Endothelial cell (in vitro differentiated cells): ENCODE measurements around the gene CNIH3. TPM values are rescaled to one million over a fixed set of nuclear protein-coding genes. Genes with fewer than 3 reads are reported as not detected.

Experiments
- DNase-seq: peaks from one replicate; pipeline ENCODE4 v3.0.0; 2021; ENCODE audit warnings: low spot score
- H3K27ac Mint-ChIP-seq: one replicate; pipeline ENCODE4 v1.8.0; 2021; ENCODE audit warnings: mixed read lengths, inconsistent platforms; ENCODE audit not compliant: unreplicated experiment
- H3K27me3 Mint-ChIP-seq: one replicate; pipeline ENCODE4 v1.8.0; 2021; ENCODE audit warnings: mild to moderate bottlenecking, moderate library complexity, mixed read lengths, inconsistent platforms; ENCODE audit not compliant: unreplicated experiment
- H3K36me3 Mint-ChIP-seq: one replicate; pipeline ENCODE4 v1.8.0; 2021; ENCODE audit warnings: mild to moderate bottlenecking, low read depth, mixed read lengths, inconsistent platforms; ENCODE audit not compliant: unreplicated experiment
- H3K4me1 Mint-ChIP-seq: one replicate; pipeline ENCODE4 v1.8.0; 2021; ENCODE audit warnings: mild to moderate bottlenecking, mixed read lengths, inconsistent platforms; ENCODE audit not compliant: unreplicated experiment
- H3K4me3 Mint-ChIP-seq: one replicate; pipeline ENCODE4 v1.8.0; 2021; ENCODE audit warnings: mild to moderate bottlenecking, mixed read lengths, inconsistent platforms; ENCODE audit not compliant: unreplicated experiment
- H3K9me3 Mint-ChIP-seq: one replicate; pipeline ENCODE4 v1.8.0; 2021; ENCODE audit warnings: mixed read lengths, inconsistent platforms; ENCODE audit not compliant: unreplicated experiment
- total RNA-seq: library from RNA; stranded (reverse); fragmentation: NEBNext Ultra II Directional; extraction: Animal tissue kit (Norgen Biotek cat#: 25700); gene quantifications from one replicate; pipeline ENCODE4 v1.2.1, GENCODE V29; 2021; ENCODE audit not compliant: unreplicated experiment
- TF ChIP-seq, protein P1 (sequence below): fragments of 200-600 bp; sonication (generic); IDR thresholded peaks from one replicate; pipeline ENCODE4 v1.5.0; 2021; ENCODE audit warnings: antibody characterized with exemption; ENCODE audit not compliant: unreplicated experiment

CNIH3 gene
- total RNA-seq, 1 donor from 2014 or later, result 4.7 TPM

DNA sequence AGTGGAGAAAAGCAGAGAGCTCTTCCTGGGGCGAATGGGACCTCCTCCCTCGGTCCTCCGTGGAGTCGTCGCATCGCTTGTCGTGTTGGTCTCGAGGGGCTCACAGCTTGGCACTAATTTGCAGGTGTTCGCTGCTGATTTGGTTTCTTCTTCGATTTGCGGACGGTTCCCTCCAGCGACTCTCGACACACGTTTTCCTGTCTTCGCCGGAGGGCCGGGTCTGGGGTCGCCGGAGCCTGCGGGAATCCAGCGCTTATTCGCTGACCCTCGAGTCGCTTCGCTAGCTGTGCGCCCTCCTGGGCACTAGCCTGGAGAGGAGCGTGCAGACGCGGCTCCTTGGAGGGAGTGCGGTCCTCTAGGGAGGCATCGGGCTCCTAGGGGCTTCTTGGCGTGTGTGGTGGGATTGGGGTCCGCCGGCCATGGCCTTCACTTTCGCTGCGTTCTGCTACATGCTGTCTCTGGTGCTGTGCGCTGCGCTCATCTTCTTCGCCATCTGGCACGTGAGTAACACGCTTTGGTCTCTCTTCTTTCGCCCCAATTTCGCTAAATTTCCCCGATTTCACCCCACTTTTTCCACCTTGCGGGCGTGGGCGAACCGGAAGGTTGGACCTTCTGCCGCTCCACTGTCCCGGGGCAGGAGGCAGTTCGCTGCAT, 766 bp downstream of the CNIH3 start:
- DNase-seq, result peak; percentile 29
- TF ChIP-seq, protein P1, sequence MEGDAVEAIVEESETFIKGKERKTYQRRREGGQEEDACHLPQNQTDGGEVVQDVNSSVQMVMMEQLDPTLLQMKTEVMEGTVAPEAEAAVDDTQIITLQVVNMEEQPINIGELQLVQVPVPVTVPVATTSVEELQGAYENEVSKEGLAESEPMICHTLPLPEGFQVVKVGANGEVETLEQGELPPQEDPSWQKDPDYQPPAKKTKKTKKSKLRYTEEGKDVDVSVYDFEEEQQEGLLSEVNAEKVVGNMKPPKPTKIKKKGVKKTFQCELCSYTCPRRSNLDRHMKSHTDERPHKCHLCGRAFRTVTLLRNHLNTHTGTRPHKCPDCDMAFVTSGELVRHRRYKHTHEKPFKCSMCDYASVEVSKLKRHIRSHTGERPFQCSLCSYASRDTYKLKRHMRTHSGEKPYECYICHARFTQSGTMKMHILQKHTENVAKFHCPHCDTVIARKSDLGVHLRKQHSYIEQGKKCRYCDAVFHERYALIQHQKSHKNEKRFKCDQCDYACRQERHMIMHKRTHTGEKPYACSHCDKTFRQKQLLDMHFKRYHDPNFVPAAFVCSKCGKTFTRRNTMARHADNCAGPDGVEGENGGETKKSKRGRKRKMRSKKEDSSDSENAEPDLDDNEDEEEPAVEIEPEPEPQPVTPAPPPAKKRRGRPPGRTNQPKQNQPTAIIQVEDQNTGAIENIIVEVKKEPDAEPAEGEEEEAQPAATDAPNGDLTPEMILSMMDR, result no peak
- peaks cover 10% of the 10 kb centered on the region for H3K4me1 Mint-ChIP-seq
- peaks cover 5% of the 10 kb centered on the region for H3K36me3 Mint-ChIP-seq
- H3K27me3 Mint-ChIP-seq, result peaks cover 22% of the 10 kb centered on the region
- peak overlapping the region; percentile 67 for H3K4me3 Mint-ChIP-seq
- peaks cover 6% of the 10 kb centered on the region for H3K9me3 Mint-ChIP-seq
- no peak overlapping the region for H3K27ac Mint-ChIP-seq

DNA sequence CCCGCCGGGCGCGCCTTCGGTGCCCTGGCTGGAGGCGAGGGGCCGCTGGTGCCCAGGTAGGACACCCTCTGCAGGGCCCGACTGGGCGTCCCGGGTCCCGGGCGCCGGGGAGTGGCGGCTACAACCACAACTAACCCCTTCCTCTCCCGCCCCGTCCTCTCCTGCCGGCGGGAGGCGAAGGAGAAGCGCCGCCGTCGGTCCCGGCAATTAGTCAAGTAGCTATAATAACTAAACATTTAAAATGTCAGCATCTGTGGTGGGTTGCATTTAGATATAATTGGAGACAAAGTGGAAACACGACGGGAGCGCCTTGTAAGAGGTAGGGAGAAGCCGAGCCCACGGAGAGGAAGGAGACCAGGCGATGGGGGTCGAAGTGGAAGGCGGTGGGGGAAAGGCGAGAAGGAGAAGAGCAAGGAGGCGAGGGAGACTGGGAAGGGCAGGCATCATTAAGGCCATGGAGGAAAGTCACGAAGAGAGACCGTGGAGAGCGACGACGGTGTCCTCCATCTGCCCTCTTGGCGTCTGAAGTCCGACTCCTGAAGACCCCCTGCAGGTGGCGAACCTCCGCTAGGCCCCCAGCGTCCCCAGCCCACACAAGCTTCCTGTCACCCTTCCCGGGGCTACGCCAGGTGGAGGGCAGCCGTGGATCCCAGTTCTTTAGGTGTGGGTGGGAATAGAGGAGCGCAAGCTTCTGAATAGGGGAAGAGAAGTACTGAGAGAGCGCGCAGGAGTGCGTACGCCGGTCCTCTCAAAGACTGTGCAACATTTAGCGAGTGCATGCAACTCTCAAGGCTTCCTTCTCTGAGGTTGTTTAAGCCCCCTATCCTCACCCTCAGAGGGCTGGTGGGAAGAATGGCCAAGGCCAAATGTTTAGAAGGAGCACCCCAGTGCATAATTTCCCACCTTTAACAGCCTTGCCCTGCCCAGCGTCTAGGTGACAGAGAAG, 1.6 kb downstream of the CNIH3 start:
- TF ChIP-seq, protein P1, result no peak
- Mint-ChIP-seq H3K27me3 (peaks cover 22% of the 10 kb centered on the region), H3K9me3 (peaks cover 7% of the 10 kb centered on the region), H3K36me3 (peaks cover 8% of the 10 kb centered on the region), H3K27ac (no peak overlapping the region), H3K4me1 (peaks cover 10% of the 10 kb centered on the region), H3K4me3 (peak overlapping the region; percentile 71)
- no peak for DNase-seq

DNA sequence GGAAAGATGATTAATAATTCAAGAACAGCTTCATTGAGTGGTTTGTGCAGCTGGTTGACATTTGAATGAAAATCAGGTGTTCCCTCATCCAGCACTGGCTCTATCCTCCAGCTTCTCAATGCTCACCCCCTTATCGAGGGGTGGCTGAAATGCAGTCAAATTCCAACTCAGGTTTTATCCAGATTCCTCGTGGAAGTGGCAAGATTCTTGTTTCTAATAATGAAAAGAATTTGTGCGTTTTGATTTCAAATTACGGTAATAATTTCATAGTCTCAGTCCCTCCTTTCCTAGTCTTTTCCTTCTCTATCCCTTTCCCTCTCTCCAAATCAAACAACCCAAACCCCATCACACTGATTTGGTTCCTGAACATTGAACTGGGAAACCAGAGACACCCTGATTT, 3.1 kb downstream of the CNIH3 start:
- Mint-ChIP-seq H3K9me3 (peaks cover 7% of the 10 kb centered on the region), H3K27me3 (peaks cover 27% of the 10 kb centered on the region), H3K4me1 (peaks cover 23% of the 10 kb centered on the region), H3K27ac (no peak overlapping the region), H3K36me3 (peaks cover 8% of the 10 kb centered on the region), H3K4me3 (no peak overlapping the region)
- TF ChIP-seq, protein P1, result no peak
- DNase-seq, result no peak

DNA sequence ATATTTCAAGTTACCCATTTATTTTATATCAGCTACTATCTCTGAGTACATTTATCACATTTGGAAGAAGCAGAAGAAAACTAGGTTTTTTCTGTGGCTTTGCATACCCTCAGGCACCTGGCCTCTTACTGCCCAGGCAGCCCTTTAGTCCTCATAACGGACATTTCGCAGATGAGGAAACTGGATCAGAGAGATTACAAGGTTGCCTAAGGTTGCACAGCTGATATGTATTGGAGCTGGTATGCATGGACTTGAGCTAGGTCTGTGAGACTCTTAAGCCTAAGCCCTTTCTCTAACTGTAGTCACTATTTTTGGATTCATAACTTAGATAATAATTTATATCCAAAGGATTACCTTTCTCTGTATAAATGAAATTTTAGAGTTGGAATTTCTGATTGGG, 4.0 kb downstream of the CNIH3 start:
- H3K27me3 Mint-ChIP-seq, result peaks cover 31% of the 10 kb centered on the region
- no peak for DNase-seq
- TF ChIP-seq, protein P1, result no peak
- peaks cover 7% of the 10 kb centered on the region for H3K9me3 Mint-ChIP-seq
- H3K27ac Mint-ChIP-seq, result no peak overlapping the region
- peaks cover 26% of the 10 kb centered on the region for H3K4me1 Mint-ChIP-seq
- H3K36me3 Mint-ChIP-seq, result peaks cover 8% of the 10 kb centered on the region
- no peak overlapping the region for H3K4me3 Mint-ChIP-seq
